Measurements from ENCODE around the gene STAB2. TPM values are rescaled to one million over a fixed set of nuclear protein-coding genes. Genes with fewer than 3 reads are reported as not detected.

Gene STAB2
- total and polyA plus RNA-seq, 4 donors, result 0.21 to 0.45 TPM; not detected in 2

- WGBS, 2 donors, result 98 to 100% methylated on average over 3 of the region's 3 CpGs
- no peak for DNase-seq
Measured at GRCh38 chr12:103743788-103744187, 156.7 kb downstream of the STAB2 start.

GRCh38 chr12:103745962-103746361 lies 158.9 kb downstream of the STAB2 start:
- no peaks in the 10 kb centered on the region for H3K9me3 ChIP-seq (ENCODE audit: control insufficient read depth, low read length)
- 80 to 85% methylated on average over 2 of the region's 2 CpGs for WGBS, 2 donors
- no peak overlapping the region for H3K27ac ChIP-seq (ENCODE audit: low read depth in 1 of 2, low read length in 2 of 2)
- H3K4me3 ChIP-seq (ENCODE audit: low read length in 2 of 2), result no peak overlapping the region
- intact Hi-C loops (cut with DNase I), result no loop called here
- DNase-seq (no peak), ATAC-seq (ENCODE audit: low FRiP score) (no peak)
- no peaks in the 10 kb centered on the region for H3K4me1 ChIP-seq (ENCODE audit: control insufficient read depth in 1 of 2, insufficient read depth in 2 of 2, low read length in 2 of 2)
- H3K27me3 ChIP-seq (ENCODE audit: control insufficient read depth in 1 of 2, insufficient read depth in 2 of 2, low read length in 1 of 2), result no peaks in the 10 kb centered on the region
- no peaks in the 10 kb centered on the region for H3K36me3 ChIP-seq (ENCODE audit: control insufficient read depth in 1 of 2, insufficient read depth in 2 of 2, low read length in 1 of 2)

More at GRCh38 chr12:103743788-103744187, 156.7 kb downstream of the STAB2 start:
- intact Hi-C loops (cut with DNase I), result no loop called here
- Histone ChIP-seq H3K36me3 (ENCODE audit: control insufficient read depth in 1 of 2, insufficient read depth in 2 of 2, low read length in 1 of 2) (no peaks in the 10 kb centered on the region), H3K27me3 (ENCODE audit: control insufficient read depth in 1 of 2, insufficient read depth in 2 of 2, low read length in 1 of 2) (no peaks in the 10 kb centered on the region), H3K9me3 (ENCODE audit: control insufficient read depth, low read length) (no peaks in the 10 kb centered on the region), H3K4me1 (ENCODE audit: control insufficient read depth in 1 of 2, insufficient read depth in 2 of 2, low read length in 2 of 2) (no peaks in the 10 kb centered on the region), H3K27ac (ENCODE audit: low read depth in 1 of 2, low read length in 2 of 2) (no peak overlapping the region), H3K4me3 (ENCODE audit: low read length in 2 of 2) (no peak overlapping the region)
- no peak for ATAC-seq (ENCODE audit: low FRiP score)

DNA sequence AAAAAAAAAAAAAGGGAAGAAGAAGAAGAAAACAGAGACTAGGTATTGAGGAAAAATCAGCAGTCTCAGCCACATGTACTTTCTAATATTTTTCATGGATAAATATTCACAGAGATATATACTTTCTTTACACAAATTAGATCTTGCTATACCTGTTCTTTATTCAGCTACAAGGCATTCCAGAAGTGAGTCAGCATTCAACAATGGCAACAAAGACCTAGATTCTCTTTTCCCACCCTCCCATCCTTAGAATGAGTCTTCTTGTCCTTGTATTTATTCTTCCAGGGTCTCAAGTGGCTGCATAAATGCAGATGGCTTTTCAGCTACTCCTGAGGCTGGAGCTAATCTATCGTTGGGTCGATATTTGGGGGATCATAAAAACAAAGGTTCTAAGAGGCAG lies 160.9 kb downstream of the STAB2 start:
- Histone ChIP-seq H3K4me1 (ENCODE audit: control insufficient read depth in 1 of 2, insufficient read depth in 2 of 2, low read length in 2 of 2) (no peaks in the 10 kb centered on the region), H3K27ac (ENCODE audit: low read depth in 1 of 2, low read length in 2 of 2) (no peak overlapping the region), H3K4me3 (ENCODE audit: low read length in 2 of 2) (no peak overlapping the region), H3K9me3 (ENCODE audit: control insufficient read depth, low read length) (no peaks in the 10 kb centered on the region), H3K36me3 (ENCODE audit: control insufficient read depth in 1 of 2, insufficient read depth in 2 of 2, low read length in 1 of 2) (no peaks in the 10 kb centered on the region), H3K27me3 (ENCODE audit: control insufficient read depth in 1 of 2, insufficient read depth in 2 of 2, low read length in 1 of 2) (no peaks in the 10 kb centered on the region)
- intact Hi-C loops (cut with DNase I), result no loop called here
- 91 to 94% methylated on average over 2 of the region's 2 CpGs for WGBS, 2 donors
- DNase-seq (no peak), ATAC-seq (ENCODE audit: low FRiP score) (no peak)

- Histone ChIP-seq H3K36me3 (ENCODE audit: control insufficient read depth in 1 of 2, insufficient read depth in 2 of 2, low read length in 1 of 2) (no peaks in the 10 kb centered on the region), H3K27ac (ENCODE audit: low read depth in 1 of 2, low read length in 2 of 2) (no peak overlapping the region), H3K27me3 (ENCODE audit: control insufficient read depth in 1 of 2, insufficient read depth in 2 of 2, low read length in 1 of 2) (no peaks in the 10 kb centered on the region), H3K9me3 (ENCODE audit: control insufficient read depth, low read length) (no peaks in the 10 kb centered on the region), H3K4me3 (ENCODE audit: low read length in 2 of 2) (no peak overlapping the region), H3K4me1 (ENCODE audit: control insufficient read depth in 1 of 2, insufficient read depth in 2 of 2, low read length in 2 of 2) (no peaks in the 10 kb centered on the region)
- ATAC-seq (ENCODE audit: low FRiP score) (no peak), DNase-seq (no peak)
- intact Hi-C loops (cut with DNase I), result no loop called here
- WGBS, 2 donors, result 90 to 93% methylated on average over 12 of the region's 12 CpGs
Measured at GRCh38 chr12:103748875-103749274, 161.8 kb downstream of the STAB2 start.

DNA sequence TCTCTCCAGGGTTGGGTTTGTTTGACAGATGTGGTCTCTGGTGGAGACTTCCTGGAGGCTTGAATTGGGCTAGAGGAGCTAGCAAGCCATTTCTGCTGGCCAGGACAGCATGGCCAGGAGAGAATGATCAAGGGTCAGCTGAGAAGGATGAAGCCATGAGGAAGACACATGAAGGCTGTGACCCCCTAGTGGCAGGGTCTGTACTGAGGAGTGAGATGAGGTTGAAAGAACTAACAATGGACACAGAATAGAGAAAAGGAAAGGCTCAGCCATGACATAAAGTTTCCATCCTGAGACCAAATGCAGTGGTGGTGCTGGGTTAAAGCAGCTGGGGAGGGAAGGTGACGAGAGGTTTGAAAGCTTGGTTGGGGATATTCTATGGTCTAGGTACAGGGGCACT lies 164.1 kb downstream of the STAB2 start:
- 90 to 94% methylated on average over 1 of the region's 1 CpG for WGBS, 2 donors
- no peak for ATAC-seq (ENCODE audit: low FRiP score)
- H3K36me3 ChIP-seq (ENCODE audit: control insufficient read depth in 1 of 2, insufficient read depth in 2 of 2, low read length in 1 of 2), result no peaks in the 10 kb centered on the region
- no peak overlapping the region for H3K27ac ChIP-seq (ENCODE audit: low read depth in 1 of 2, low read length in 2 of 2)
- no peak for DNase-seq
- no peaks in the 10 kb centered on the region for H3K27me3 ChIP-seq (ENCODE audit: control insufficient read depth in 1 of 2, insufficient read depth in 2 of 2, low read length in 1 of 2)
- intact Hi-C loops (cut with DNase I), result no loop called here
- H3K4me3 ChIP-seq (ENCODE audit: low read length in 2 of 2), result no peak overlapping the region
- H3K4me1 ChIP-seq (ENCODE audit: control insufficient read depth in 1 of 2, insufficient read depth in 2 of 2, low read length in 2 of 2), result no peaks in the 10 kb centered on the region
- H3K9me3 ChIP-seq (ENCODE audit: control insufficient read depth, low read length), result no peaks in the 10 kb centered on the region

DNA sequence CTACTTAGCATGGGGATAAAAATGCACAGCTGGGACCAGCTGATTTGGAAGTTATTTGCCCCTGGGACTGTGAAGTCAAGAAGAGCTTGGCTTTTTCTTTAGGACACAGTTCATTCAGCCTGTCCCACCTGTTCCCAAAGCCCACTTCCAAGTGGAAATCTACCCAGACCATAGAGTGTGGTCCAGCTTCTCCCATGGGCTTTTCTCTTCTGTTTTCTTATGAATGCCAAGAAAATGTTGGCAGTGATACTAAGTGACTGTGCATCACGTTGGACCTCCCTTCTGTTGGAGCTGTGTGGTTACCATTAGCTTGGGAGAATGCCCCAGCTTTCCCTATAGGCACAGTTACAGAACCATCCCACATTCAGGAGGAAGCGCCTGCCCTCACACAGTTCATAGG lies 164.5 kb downstream of the STAB2 start:
- WGBS, 2 donors, result 28% methylated on average over 2 of the region's 2 CpGs
- ATAC-seq (ENCODE audit: low FRiP score), result no peak
- no peaks in the 10 kb centered on the region for H3K9me3 ChIP-seq (ENCODE audit: control insufficient read depth, low read length)

GRCh38 chr12:103755425-103755824 lies 168.4 kb downstream of the STAB2 start:
- H3K36me3 ChIP-seq (ENCODE audit: control insufficient read depth in 1 of 2, insufficient read depth in 2 of 2, low read length in 1 of 2), result no peaks in the 10 kb centered on the region
- H3K9me3 ChIP-seq (ENCODE audit: control insufficient read depth, low read length), result no peaks in the 10 kb centered on the region
- no peak for ATAC-seq (ENCODE audit: low FRiP score)
- WGBS, 2 donors, result 65 to 79% methylated on average over 3 of the region's 3 CpGs
- no peaks in the 10 kb centered on the region for H3K4me1 ChIP-seq (ENCODE audit: control insufficient read depth in 1 of 2, insufficient read depth in 2 of 2, low read length in 2 of 2)
- no peak for DNase-seq
- H3K27me3 ChIP-seq (ENCODE audit: control insufficient read depth in 1 of 2, insufficient read depth in 2 of 2, low read length in 1 of 2), result no peaks in the 10 kb centered on the region
- H3K27ac ChIP-seq (ENCODE audit: low read depth in 1 of 2, low read length in 2 of 2), result no peak overlapping the region
- intact Hi-C loops (cut with DNase I), result no loop called here
- H3K4me3 ChIP-seq (ENCODE audit: low read length in 2 of 2), result no peak overlapping the region

More for the DNA sequence above, 164.5 kb downstream of the STAB2 start:
- H3K4me1 ChIP-seq (ENCODE audit: control insufficient read depth in 1 of 2, insufficient read depth in 2 of 2, low read length in 2 of 2), result no peaks in the 10 kb centered on the region
- no peak for DNase-seq
- H3K27me3 ChIP-seq (ENCODE audit: control insufficient read depth in 1 of 2, insufficient read depth in 2 of 2, low read length in 1 of 2), result no peaks in the 10 kb centered on the region
- no peak overlapping the region for H3K27ac ChIP-seq (ENCODE audit: low read depth in 1 of 2, low read length in 2 of 2)
- H3K4me3 ChIP-seq (ENCODE audit: low read length in 2 of 2), result no peak overlapping the region
- intact Hi-C loops (cut with DNase I), result no loop called here
- H3K36me3 ChIP-seq (ENCODE audit: control insufficient read depth in 1 of 2, insufficient read depth in 2 of 2, low read length in 1 of 2), result no peaks in the 10 kb centered on the region

DNA sequence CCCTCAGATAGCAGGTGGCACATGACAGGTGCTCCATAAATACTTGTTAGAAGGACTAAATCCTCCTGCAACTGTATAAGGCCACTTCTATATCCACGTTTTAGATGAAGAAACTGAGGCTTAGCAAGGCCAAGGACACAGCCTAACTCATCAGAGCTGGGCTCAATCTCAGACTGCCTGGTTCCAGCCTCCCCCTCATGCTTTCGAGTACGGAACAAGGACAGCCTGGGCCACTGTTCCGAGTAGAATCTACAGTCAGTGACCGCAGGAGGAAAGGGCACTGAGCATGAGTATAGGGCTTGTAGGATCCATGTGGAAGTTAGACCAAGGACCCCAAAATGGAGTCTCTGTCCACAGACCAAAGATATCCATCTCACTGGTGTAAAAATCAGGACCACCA lies 169.4 kb downstream of the STAB2 start:
- no peaks in the 10 kb centered on the region for H3K4me1 ChIP-seq (ENCODE audit: control insufficient read depth in 1 of 2, insufficient read depth in 2 of 2, low read length in 2 of 2)
- no peaks in the 10 kb centered on the region for H3K9me3 ChIP-seq (ENCODE audit: control insufficient read depth, low read length)
- H3K27me3 ChIP-seq (ENCODE audit: control insufficient read depth in 1 of 2, insufficient read depth in 2 of 2, low read length in 1 of 2), result no peaks in the 10 kb centered on the region
- H3K36me3 ChIP-seq (ENCODE audit: control insufficient read depth in 1 of 2, insufficient read depth in 2 of 2, low read length in 1 of 2), result no peaks in the 10 kb centered on the region
- intact Hi-C loops (cut with DNase I), result no loop called here
- ATAC-seq (ENCODE audit: low FRiP score), result no peak
- WGBS, 2 donors, result 95 to 96% methylated on average over 5 of the region's 5 CpGs
- H3K4me3 ChIP-seq (ENCODE audit: low read length in 2 of 2), result no peak overlapping the region
- H3K27ac ChIP-seq (ENCODE audit: low read depth in 1 of 2, low read length in 2 of 2), result no peak overlapping the region
- no peak for DNase-seq

- H3K36me3 ChIP-seq (ENCODE audit: control insufficient read depth in 1 of 2, insufficient read depth in 2 of 2, low read length in 1 of 2), result no peaks in the 10 kb centered on the region
- WGBS, 2 donors, result 99 to 100% methylated on average over 1 of the region's 1 CpG
- no peak overlapping the region for H3K27ac ChIP-seq (ENCODE audit: low read depth in 1 of 2, low read length in 2 of 2)
- H3K27me3 ChIP-seq (ENCODE audit: control insufficient read depth in 1 of 2, insufficient read depth in 2 of 2, low read length in 1 of 2), result no peaks in the 10 kb centered on the region
- ATAC-seq (ENCODE audit: low FRiP score) (no peak), DNase-seq (no peak)
- no peaks in the 10 kb centered on the region for H3K9me3 ChIP-seq (ENCODE audit: control insufficient read depth, low read length)
- no peaks in the 10 kb centered on the region for H3K4me1 ChIP-seq (ENCODE audit: control insufficient read depth in 1 of 2, insufficient read depth in 2 of 2, low read length in 2 of 2)
- intact Hi-C loops (cut with DNase I), result no loop called here
- no peak overlapping the region for H3K4me3 ChIP-seq (ENCODE audit: low read length in 2 of 2)
Measured at GRCh38 chr12:103757248-103757647, 170.2 kb downstream of the STAB2 start.
